NCI-H2227 treated with DMSO at 0.1 percent for 48 hours (cell line): ENCODE results near the gene CHD9.
A peak's percentile ranks its signal among the peaks of the same experiment; 100 is the strongest.
"Not testable (repeated sequence)": the region's sequence is repeated elsewhere in the genome, so short reads cannot be mapped to it uniquely, and the experiment has no call there.

ENCODE experiments used
- DNase-seq: peaks from one replicate; lab custom pipeline; 2025; lab: John Stamatoyannopoulos, UW

Gene CHD9

GRCh38 chr16:53281859-53282258 is 227.1 kb downstream of the CHD9 start:
- no peak for DNase-seq

- DNase-seq, result no peak
Measured at GRCh38 chr16:53282328-53282727, 227.5 kb downstream of the CHD9 start.

DNA sequence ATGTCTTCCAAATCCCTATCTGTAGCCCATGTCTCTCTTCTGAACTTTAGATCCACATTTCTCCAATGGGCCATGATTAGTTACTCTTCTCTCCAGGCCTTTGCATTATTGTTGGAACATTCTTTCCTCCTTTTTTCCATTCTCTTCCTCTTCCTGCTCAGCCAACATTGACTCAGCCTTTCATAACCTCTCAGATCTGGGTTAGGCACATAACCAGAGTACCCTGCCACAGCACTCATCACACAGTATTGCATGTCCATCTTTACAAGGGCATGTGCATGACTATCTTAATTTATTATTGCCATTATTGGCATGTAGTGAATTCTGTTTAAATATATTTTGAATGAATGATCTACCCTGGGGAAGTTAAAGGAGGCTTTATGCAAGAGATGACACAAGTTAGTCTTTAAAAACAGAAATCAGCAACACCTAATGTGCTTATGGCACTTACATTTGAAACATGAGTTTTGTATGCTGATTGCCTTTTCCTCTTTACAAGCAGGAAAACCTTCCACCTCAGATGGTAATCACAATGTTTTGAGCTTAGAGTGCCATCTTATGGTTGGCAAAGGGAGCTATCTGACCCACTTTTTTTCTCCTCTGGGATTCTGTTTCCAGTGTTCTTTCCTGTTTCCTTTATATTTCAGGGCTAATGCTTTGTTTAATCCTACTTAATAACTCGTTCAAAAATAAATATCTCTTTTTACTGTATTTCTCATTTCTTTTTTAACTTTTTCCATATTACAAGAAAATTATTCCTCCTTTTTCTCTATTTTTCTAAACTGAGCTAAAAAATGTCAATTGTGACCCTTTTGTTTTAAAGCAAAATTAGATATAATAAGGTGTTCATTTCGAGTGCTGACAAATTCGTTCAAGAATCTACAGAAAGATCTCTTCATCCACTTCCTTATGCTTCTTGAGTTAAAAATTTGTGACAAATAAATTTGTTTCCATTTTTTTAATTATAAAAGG is 228.5 kb downstream of the CHD9 start:
- peak; percentile 6 for DNase-seq

- no peak for DNase-seq
Measured at GRCh38 chr16:53285236-53285635, 230.4 kb downstream of the CHD9 start.

DNA sequence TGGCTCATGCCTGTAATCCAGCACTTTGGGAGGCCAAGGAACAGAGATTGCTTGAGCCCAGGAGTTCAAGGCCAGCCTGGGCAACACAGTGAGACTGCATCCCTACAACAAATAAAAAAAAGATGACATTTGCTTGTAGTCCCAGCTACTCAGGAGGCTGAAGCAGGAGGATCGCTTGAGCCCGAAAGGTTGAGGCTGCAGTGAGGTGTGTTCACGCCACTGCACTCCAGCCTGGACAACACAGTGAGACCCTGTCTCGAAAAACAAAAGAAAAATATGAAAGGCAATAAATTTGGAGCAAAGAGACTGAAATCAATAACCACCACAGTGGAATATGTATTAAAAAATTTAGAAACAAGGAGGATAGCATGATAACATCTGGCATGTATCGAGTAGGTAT is 235.7 kb downstream of the CHD9 start:
- DNase-seq, result no peak

GRCh38 chr16:53291757-53292392 is 237.1 kb downstream of the CHD9 start:
- DNase-seq, result no peak

GRCh38 chr16:53297477-53297876 is 242.7 kb downstream of the CHD9 start:
- no peak for DNase-seq

- DNase-seq, result no peak
Measured at GRCh38 chr16:53304334-53304733, 249.5 kb downstream of the CHD9 start.

DNA sequence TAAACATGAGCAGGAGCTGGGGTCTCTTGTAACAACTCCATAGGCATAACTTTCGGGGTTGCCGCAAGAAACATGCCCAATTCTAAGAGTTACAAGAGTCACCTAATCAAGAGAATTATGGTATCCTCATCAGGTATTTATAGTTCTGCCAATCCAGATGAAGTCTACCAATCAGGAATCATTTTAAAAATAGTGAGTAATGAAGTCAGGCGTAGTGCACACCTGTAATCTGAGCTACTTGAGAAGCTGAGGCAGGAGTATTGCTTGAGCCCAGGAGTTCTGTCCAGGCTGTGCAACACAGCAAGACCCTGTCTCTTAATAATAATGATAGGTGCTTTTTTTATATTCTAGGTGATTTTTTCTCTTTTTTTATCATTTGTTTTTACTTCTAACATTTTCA is 251.0 kb downstream of the CHD9 start:
- DNase-seq, result no peak

DNA sequence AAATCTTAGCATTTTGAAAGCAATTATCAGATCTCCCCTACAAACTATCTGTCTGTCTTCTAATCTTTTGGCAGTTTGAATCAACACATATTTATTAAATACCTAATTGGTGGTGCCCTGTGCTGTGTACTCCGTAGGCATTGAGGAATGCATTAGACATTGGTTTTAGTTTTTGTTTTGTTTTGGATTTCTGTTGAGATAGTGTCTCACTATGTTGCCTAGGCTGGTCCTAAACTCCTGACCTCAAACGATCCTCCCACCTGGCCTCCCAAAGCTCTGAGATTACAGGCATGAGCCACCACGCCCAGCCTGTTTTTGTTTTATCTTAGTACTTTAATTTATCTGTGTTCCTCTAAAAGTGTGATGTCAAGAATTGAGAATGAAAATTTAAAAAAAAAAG is 254.7 kb downstream of the CHD9 start:
- DNase-seq, result no peak

GRCh38 chr16:53320992-53321391 is 266.2 kb downstream of the CHD9 start:
- no peak for DNase-seq

GRCh38 chr16:53323924-53324323 is 269.1 kb downstream of the CHD9 start:
- no peak for DNase-seq

- DNase-seq, result not testable (repeated sequence)
Measured at GRCh38 chr16:53330991-53331390, 276.2 kb downstream of the CHD9 start.

GRCh38 chr16:53334581-53334980 is 279.8 kb downstream of the CHD9 start:
- DNase-seq, result no peak

DNA sequence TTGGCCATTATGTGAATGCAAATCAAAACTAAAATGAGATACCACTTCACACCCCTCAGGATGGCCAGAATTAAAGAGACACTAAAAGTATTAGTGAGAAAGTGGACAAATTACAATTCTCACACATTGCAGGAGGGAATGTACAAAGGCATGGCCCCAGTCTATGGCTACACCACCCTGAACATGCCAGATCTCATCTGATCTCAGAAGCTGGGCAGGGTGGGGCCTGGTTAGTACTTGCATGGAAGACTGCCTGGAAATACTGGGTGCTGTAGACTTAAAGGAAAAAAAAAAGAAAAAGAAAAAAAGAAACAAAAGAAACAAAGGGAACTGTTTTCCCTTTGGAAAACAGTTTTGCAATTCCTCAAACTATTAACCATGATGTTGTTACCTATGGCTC is 282.5 kb downstream of the CHD9 start:
- no peak for DNase-seq

DNA sequence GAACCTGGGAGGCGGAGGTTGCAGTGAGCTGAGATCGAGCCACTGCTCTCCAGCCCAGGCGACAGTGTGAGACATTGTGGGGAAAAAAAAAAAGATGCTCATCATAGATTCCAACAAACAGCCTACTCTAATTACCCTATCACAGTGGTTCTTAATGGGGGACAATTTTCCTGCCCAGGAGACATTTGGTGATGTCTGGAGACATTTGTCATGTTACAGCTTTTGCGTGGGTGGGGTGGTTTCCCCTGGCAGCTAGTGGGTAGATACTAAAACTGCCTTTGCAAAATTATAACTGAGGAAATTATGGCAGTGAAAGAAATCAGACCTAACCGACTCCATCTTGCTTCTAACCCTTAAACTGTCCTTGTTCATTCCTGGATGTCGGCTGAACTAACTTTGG is 287.0 kb downstream of the CHD9 start:
- DNase-seq, result no peak

- DNase-seq, result no peak
Measured at GRCh38 chr16:53355064-53355463, 300.3 kb downstream of the CHD9 start.

- DNase-seq, result no peak
Measured at GRCh38 chr16:53356478-53357207, 301.9 kb downstream of the CHD9 start.

GRCh38 chr16:53357208-53357586 is 302.4 kb downstream of the CHD9 start:
- DNase-seq, result no peak

DNA sequence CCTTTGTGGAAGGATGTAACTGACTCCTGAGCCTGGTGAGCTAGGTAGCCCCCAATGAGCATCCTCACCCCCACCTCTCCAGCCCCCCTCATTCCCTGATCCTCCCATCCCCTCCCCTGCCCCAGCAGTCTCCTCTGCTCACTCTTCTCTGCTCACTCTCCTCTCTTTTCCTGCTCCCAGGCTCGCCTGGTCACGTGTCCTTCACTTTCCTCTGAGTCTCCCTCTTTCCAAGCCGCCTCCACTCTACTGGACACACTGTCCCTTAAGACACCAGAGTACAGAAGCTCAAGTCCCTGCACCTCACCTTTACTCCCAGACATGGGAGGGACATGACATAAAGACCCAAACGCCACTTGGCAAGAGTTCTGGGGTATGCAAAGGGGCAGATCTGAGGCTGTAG is 303.2 kb downstream of the CHD9 start:
- no peak for DNase-seq

DNA sequence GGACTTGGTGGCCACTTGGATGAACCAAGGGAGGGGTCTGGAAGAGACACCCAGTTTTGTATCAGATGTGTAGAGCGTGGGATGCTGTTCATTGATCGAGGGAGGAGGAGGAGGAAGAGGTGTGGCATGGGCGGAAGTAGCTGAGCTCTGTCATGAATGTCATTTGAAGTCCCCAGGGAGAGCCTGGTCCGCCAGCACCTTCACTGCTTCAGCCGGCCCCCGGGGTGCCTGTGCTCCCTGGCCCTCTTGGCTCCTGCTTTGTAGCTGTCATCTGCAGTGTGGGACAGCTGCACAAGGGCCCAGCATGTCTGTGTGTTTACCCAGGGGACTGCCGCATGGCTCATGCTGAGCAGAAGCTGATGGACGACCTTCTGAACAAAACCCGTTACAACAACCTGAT is 304.1 kb downstream of the CHD9 start:
- no peak for DNase-seq

DNA sequence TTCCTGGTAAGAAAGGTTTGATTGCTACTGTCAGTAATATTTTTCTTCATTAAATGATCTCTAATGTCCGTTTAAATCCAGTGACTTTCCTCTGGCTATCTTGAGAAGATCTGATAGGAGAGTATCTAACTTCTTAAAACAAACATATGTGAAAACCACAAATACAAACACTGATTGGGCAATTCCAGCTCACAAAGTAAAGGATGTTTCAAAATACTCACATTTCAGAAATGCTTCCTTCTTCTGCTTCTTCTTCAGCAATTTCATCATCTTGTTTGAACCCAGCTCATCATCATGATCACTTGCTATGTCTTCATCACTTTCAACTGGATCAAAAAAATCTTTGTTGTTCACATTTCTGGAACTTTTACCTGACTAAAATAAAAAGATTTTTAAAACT is 315.1 kb downstream of the CHD9 start:
- no peak for DNase-seq

GRCh38 chr16:53370827-53371226 is 316.0 kb downstream of the CHD9 start:
- no peak for DNase-seq
